Measurements from ENCODE around the gene EXOSC9. TPM values are rescaled to one million over a fixed set of nuclear protein-coding genes. Genes with fewer than 3 reads are reported as not detected.
A peak's percentile ranks its signal among the peaks of the same experiment; 100 is the strongest.

Gene EXOSC9
- total RNA-seq, 1 experiment from 2014 or later: 50.0 TPM

GRCh38 chr4:121764303-121764701 lies 36.8 kb upstream of the EXOSC9 start:
- H3K27me3 Mint-ChIP-seq (ENCODE audit: low read depth): peaks cover 99% of the 10 kb centered on the region
- H3K4me3 Mint-ChIP-seq: peak overlapping the region; percentile 78
- no peak overlapping the region for H3K27ac Mint-ChIP-seq
- no peaks in the 10 kb centered on the region for H3K9me3 Mint-ChIP-seq
- no peak for ATAC-seq
- POLR2A ChIA-PET: interaction anchor here (1.3 kb wide), 1 partner anchor 68 kb away, joined by 5 read pairs; the partner anchor contains the start of gene ANXA5
- no peak for DNase-seq (ENCODE audit: low spot score)
- CTCF ChIA-PET: interaction anchor here (0.9 kb wide), 1 partner anchor 302 kb away, joined by 3 read pairs; no protein-coding TSS in a partner anchor
- H3K36me3 Mint-ChIP-seq: no peaks in the 10 kb centered on the region
- H3K4me1 Mint-ChIP-seq: peaks cover 18% of the 10 kb centered on the region
- TF ChIP-seq NR2C2 (CRISPR knock-in tag; IDR thresholded peaks at IDR 0.05): no peak
- TF ChIP-seq SMAD3 (CRISPR knock-in tag; IDR thresholded peaks at IDR 0.05; ENCODE audit: borderline replicate concordance): no peak
- TF ChIP-seq ERG (CRISPR knock-in tag; IDR thresholded peaks at IDR 0.05): no peak
- TF ChIP-seq ZNF317 (CRISPR knock-in tag; IDR thresholded peaks at IDR 0.05; ENCODE audit: borderline replicate concordance, low read depth): no peak
- TF ChIP-seq GRHL2 (CRISPR knock-in tag; IDR thresholded peaks at IDR 0.05; ENCODE audit: insufficient replicate concordance, severe bottlenecking): no peak
- TF ChIP-seq NR1H2 (CRISPR knock-in tag; IDR thresholded peaks at IDR 0.05): no peak

- POLR2A ChIA-PET: interaction anchor here (0.6 to 1.3 kb wide), 2 partner anchors 18 to 68 kb away, joined by 4 to 5 read pairs; partner anchors contain the start of gene ANXA5
- H3K4me3 Mint-ChIP-seq: peak within 1 kb of the TSS; percentile 78
- H3K27ac Mint-ChIP-seq: no peak within 1 kb of the TSS
- no peaks in the 10 kb centered on the region for H3K9me3 Mint-ChIP-seq
- no peaks in the 10 kb centered on the region for H3K36me3 Mint-ChIP-seq
- H3K4me1 Mint-ChIP-seq: peaks cover 18% of the 10 kb centered on the region
- peak; percentile 76 for ATAC-seq
- peaks cover 99% of the 10 kb centered on the region for H3K27me3 Mint-ChIP-seq (ENCODE audit: low read depth)
- CTCF ChIA-PET: interaction anchor here (0.9 to 1.0 kb wide), 2 partner anchors 68 to 302 kb away, joined by 3 read pairs; partner anchors contain the start of gene ANXA5
- peak; percentile 57 for DNase-seq (ENCODE audit: low spot score)
- TF ChIP-seq HMGXB4 (CRISPR knock-in tag; IDR thresholded peaks at IDR 0.05) (peak; percentile 62; the same call in 1 of the 2 replicates), NR3C1 (CRISPR knock-in tag; conservative IDR thresholded peaks at IDR 0.05; ENCODE audit: low read depth) (0 out of 2 replicates have a peak, but pooled peaks have one; percentile 17), E2F1 (CRISPR knock-in tag; IDR thresholded peaks at IDR 0.05) (no peak), CREM (CRISPR knock-in tag; IDR thresholded peaks at IDR 0.05) (peak; percentile 64; the same call in 1 of the 2 replicates), ZBTB43 (CRISPR knock-in tag; IDR thresholded peaks at IDR 0.05) (no peak), MLX (CRISPR knock-in tag; IDR thresholded peaks at IDR 0.05) (no peak), NR2C2 (CRISPR knock-in tag; IDR thresholded peaks at IDR 0.05) (no peak), MAX (CRISPR knock-in tag; IDR thresholded peaks at IDR 0.05) (peak; percentile 39; the same call in 1 of the 2 replicates), TEAD4 (CRISPR knock-in tag; IDR thresholded peaks at IDR 0.05) (no peak), RORB (CRISPR knock-in tag; IDR thresholded peaks at IDR 0.05) (no peak), ZBTB21 (CRISPR knock-in tag; IDR thresholded peaks at IDR 0.05; ENCODE audit: borderline replicate concordance) (no peak), PRDM15 (CRISPR knock-in tag; IDR thresholded peaks at IDR 0.05) (no peak), SMAD4 (CRISPR knock-in tag; IDR thresholded peaks at IDR 0.05) (no peak), RELA (CRISPR knock-in tag; IDR thresholded peaks at IDR 0.05; ENCODE audit: borderline replicate concordance) (no peak)
These were observed 36.3 kb upstream of the EXOSC9 start, which contains the start of gene SMIM43 for GRCh38 chr4:121764702-121765367. Gene SMIM43, minus strand, starts transcription at chr4:121765164. Its CDS starts 59 bp downstream, at chr4:121765105.

Data from WTC11 (cell line).